Heart left ventricle (tissue), 16 donors: ENCODE results near the gene SIVA1. TPM values are rescaled to one million over a fixed set of nuclear protein-coding genes. Genes with fewer than 3 reads are reported as not detected.
A peak's percentile ranks its signal among the peaks of the same experiment; 100 is the strongest.

Experiments used
- ATAC-seq, 4 donors: fragments of 200-7000 bp; cut with Tn5 transposase; one replicate each; pipeline ENCODE4 v1.9.1; 2020 to 2022; ENCODE audit warnings: moderate library complexity in 4 of 4, mild to moderate bottlenecking in 3 of 4, moderate number of reproducible peaks in 1 of 4
- DNase-seq, 5 donors: peaks; one replicate each; pipeline ENCODE4 v3.0.0-alpha.2; 2020
- H3K27ac ChIP-seq, 12 donors: fragments of 200-600 bp; sonication (generic) in 4 of 12; one replicate each; pipeline versions ENCODE4 v1.5.0 to v1.8.0; 2016 to 2022; ENCODE audit warnings: mild to moderate bottlenecking in 2 of 12
- H3K27me3 ChIP-seq, 9 donors: fragments of 200-600 bp; sonication (generic) in 2 of 9; one replicate each; pipeline versions ENCODE4 v1.5.1 to v1.8.0; 2016 to 2022; ENCODE audit warnings: mild to moderate bottlenecking in 3 of 9
- H3K36me3 ChIP-seq, 9 donors: fragments of 200-600 bp; sonication (generic) in 2 of 9; one replicate each; pipeline versions ENCODE4 v1.5.0 to v1.8.0; 2018 to 2022; ENCODE audit warnings: mild to moderate bottlenecking in 2 of 9
- H3K4me1 ChIP-seq, 12 donors: fragments of 200-600 bp; sonication (generic) in 4 of 12; one replicate each; pipeline versions ENCODE4 v1.5.0 to v1.8.0; 2016 to 2022; ENCODE audit warnings: mild to moderate bottlenecking in 3 of 12
- H3K4me3 ChIP-seq, 12 donors: fragments of 200-600 bp; sonication (generic) in 4 of 12; one replicate each; pipeline versions ENCODE4 v1.5.0 to v1.8.0; 2017 to 2022; ENCODE audit warnings: mild to moderate bottlenecking in 9 of 12, moderate library complexity in 4 of 12
- H3K9me3 ChIP-seq, 12 donors: fragments of 200-600 bp; sonication (generic) in 4 of 12; one replicate each; pipeline versions ENCODE4 v1.5.0 to v1.8.0; 2016 to 2022; ENCODE audit warnings: mild to moderate bottlenecking in 1 of 12
- POLR2A ChIP-seq, 2 donors: fragments of 450-650 bp; IDR thresholded peaks; one replicate each; pipeline ENCODE4 v1.6.1; 2017; ENCODE audit warnings: antibody characterized with exemption in 2 of 2, mild to moderate bottlenecking in 2 of 2, moderate library complexity in 2 of 2
- WGBS, 4 donors: extraction: QIAGEN DNeasy Blood & Tissue Kit in 2 of 4; methylation state at CpG; one replicate each; pipeline versions ENCODE4 v1.1.5 to v1.1.7; 2013 to 2018; 5-methylcytosine and 5-hydroxymethylcytosine counted together
- intact Hi-C, 10 donors: fragments of 100-400 bp; cut with DNase I; formaldehyde crosslinking; loops; one replicate each; pipeline versions ENCODE4 v1.11.1 to v1.14.2; 2022
- long read RNA-seq, 3 donors: library from polyadenylated mRNA; unstranded; transcript quantifications; one replicate each; pipeline ENCODE4 v2.0.0, GENCODE V29; 2020 to 2021
- polyA plus RNA-seq, 2 donors: library from polyadenylated mRNA; stranded (reverse); fragments of 200-250 nt; gene quantifications; one replicate each; pipeline ENCODE4 v1.2.3, GENCODE V29; 2013
- total RNA-seq, 9 donors: library from RNA; depleted of rRNA in 2 of 9; stranded (reverse); fragments of >200 nt in 2 of 9; fragmentation: NEBNext Ultra II Directional in 3 of 9; extraction: Animal tissue kit (Norgen Biotek cat#: 25700) in 3 of 9; gene quantifications; one replicate each; pipeline versions ENCODE4 v1.1.0 to v1.2.4, GENCODE V29; 2016 to 2023
- TF ChIP-seq, protein P1 (sequence below), 12 donors: fragments of 200-600 bp; sonication (generic) in 4 of 12; IDR thresholded peaks; one replicate each; pipeline versions ENCODE4 v1.5.0 to v1.8.0; 2018 to 2022; ENCODE audit warnings: antibody characterized with exemption in 12 of 12, mild to moderate bottlenecking in 5 of 12
- donor health status: ischemic (EF 13 %, LVEDD 7.1; RV severe dilation, severe dysfunction).
- donor health status: healthy with polysubstance abuse.
- donor health status: DM: no; HTN: yes; CAD: no.
- donor health status: DM: no; HTN: no; CAD: no.
- donor health status: ischemic (EF 25% LVEDD 6.9; RV normal size, moderate dysfunction).
- donor health status: ischemic (EF 25% LVEDD 5.7; RV mildly dilated, moderate dysfunction).
- donor health status: healthy.
- donor health status: DM: yes; HTN: yes; CAD: no.
- donor health status: ischemic (EF 35%, LVEDD 5.7; RV mildly dilated, moderate dysfunction).
- donor health status: nonischemic (EF 11% LVEDD 7.7; RV severe dilation, severe dysfunction).
- donor health status: DM: yes; HTN: yes; CAD: no.
- donor health status: PGD.
- donor health status: ischemic (EF 29% LVEDD 5.4; RV normal size, mild dysfunction).
- donor health status: nonischemic (EF 23%, LVEDD 6.1; RV moderate dilation, normal function).

Gene SIVA1, protein sequence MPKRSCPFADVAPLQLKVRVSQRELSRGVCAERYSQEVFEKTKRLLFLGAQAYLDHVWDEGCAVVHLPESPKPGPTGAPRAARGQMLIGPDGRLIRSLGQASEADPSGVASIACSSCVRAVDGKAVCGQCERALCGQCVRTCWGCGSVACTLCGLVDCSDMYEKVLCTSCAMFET
- total RNA-seq (100 to 1,000 TPM in 2 of 9 donors, 10 to 100 TPM in 7; 41.0 to 203 (median 53.9) TPM), polyA plus RNA-seq (100 to 1,000 TPM; 126 to 191 TPM)
- long read RNA-seq, donor 1, transcript SIVA1-201 (4 exons, 802 nt), result major isoform, 50 of 58 reads
- long read RNA-seq, donor 1, partial matches to known transcripts, result 3 of 58 reads
- long read RNA-seq, donor 1, other reads (novel, unspliced or antisense), result 4 of 58 reads
- long read RNA-seq, donor 2, transcript SIVA1-201 (4 exons, 802 nt), result major isoform, 55 of 76 reads
- long read RNA-seq, donor 2, partial matches to known transcripts, result 0 of 76 reads
- long read RNA-seq, donor 2, other reads (novel, unspliced or antisense), result 19 of 76 reads
- long read RNA-seq, donor 3, transcript SIVA1-201 (4 exons, 802 nt), result major isoform, 23 of 29 reads
- long read RNA-seq, donor 3, partial matches to known transcripts, result 2 of 29 reads
- long read RNA-seq, donor 3, other reads (novel, unspliced or antisense), result 3 of 29 reads

- DNase-seq, result peak; percentile 100
- H3K9me3 ChIP-seq, result no peaks in the 10 kb centered on the region
- WGBS, 4 donors, result 0 to 1% (median 1%) methylated on average over 66 to 95 of the region's 95 CpGs
- H3K4me3 ChIP-seq, result peak within 1 kb of the TSS; percentile 68 to 100 (median 87)
- peaks cover 0 to 29% (median 26%) of the 10 kb centered on the region in 9 donors for H3K36me3 ChIP-seq
- ATAC-seq, result peak; percentile 95 to 97 (median 95)
- H3K27ac ChIP-seq, result peak within 1 kb of the TSS in 11 of 12 donors; percentile 58 to 95 (median 88)
- no peaks in the 10 kb centered on the region for H3K27me3 ChIP-seq
- intact Hi-C loops, result loop anchor here in 2 of 10 donors (1.0 to 5.0 kb wide), 2 partner anchors 31 to 39 kb away; no protein-coding TSS in a partner anchor
- TF ChIP-seq, protein P1, sequence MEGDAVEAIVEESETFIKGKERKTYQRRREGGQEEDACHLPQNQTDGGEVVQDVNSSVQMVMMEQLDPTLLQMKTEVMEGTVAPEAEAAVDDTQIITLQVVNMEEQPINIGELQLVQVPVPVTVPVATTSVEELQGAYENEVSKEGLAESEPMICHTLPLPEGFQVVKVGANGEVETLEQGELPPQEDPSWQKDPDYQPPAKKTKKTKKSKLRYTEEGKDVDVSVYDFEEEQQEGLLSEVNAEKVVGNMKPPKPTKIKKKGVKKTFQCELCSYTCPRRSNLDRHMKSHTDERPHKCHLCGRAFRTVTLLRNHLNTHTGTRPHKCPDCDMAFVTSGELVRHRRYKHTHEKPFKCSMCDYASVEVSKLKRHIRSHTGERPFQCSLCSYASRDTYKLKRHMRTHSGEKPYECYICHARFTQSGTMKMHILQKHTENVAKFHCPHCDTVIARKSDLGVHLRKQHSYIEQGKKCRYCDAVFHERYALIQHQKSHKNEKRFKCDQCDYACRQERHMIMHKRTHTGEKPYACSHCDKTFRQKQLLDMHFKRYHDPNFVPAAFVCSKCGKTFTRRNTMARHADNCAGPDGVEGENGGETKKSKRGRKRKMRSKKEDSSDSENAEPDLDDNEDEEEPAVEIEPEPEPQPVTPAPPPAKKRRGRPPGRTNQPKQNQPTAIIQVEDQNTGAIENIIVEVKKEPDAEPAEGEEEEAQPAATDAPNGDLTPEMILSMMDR (IDR thresholded peaks at IDR 0.05), result no peak
- peak; percentile 81 to 92 for TF ChIP-seq POLR2A (IDR thresholded peaks at IDR 0.05)
- H3K4me1 ChIP-seq, result peaks cover 0 to 34% (median 24%) of the 10 kb centered on the region in 12 donors
Observed at GRCh38 chr14:104752735-104753527, at the start of gene SIVA1. TSS of gene SIVA1 (plus strand) at chr14:104753147. CDS start at chr14:104753202, 55 bp downstream.

DNA sequence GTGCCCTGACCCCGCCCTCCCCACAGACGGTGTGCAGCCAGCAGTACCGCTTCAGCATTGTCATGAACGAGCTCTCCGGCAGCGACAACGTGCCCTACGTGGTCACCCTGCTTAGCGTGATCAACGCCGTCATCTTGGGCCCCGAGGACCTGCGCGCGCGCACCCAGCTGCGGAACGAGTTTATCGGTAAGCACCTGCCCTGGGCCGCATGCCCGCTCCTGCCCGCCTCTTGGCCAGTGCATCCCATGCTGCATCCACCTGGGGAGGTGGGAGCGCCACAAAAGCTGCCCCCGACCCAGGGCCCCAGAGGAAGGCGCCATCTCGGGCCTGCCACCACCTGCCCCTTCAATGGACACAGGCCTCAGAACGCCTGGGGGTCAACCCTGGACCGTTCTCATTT is 49.7 kb upstream of the SIVA1 start:
- Histone ChIP-seq H3K27me3 (no peaks in the 10 kb centered on the region), H3K4me1 (peaks cover 8 to 49% (median 26%) of the 10 kb centered on the region in 12 donors), H3K36me3 (peaks cover 0 to 58% (median 41%) of the 10 kb centered on the region in 9 donors), H3K9me3 (no peaks in the 10 kb centered on the region), H3K27ac (no peak overlapping the region), H3K4me3 (no peak overlapping the region)
- WGBS, 4 donors, result 93 to 97% (median 95%) methylated on average over 28 of the region's 28 CpGs
- TF ChIP-seq, protein P1 (IDR thresholded peaks at IDR 0.05), result no peak
- TF ChIP-seq POLR2A (IDR thresholded peaks at IDR 0.05), result no peak
- ATAC-seq (no peak), DNase-seq (no peak)
- intact Hi-C loops, result no loop called here

DNA sequence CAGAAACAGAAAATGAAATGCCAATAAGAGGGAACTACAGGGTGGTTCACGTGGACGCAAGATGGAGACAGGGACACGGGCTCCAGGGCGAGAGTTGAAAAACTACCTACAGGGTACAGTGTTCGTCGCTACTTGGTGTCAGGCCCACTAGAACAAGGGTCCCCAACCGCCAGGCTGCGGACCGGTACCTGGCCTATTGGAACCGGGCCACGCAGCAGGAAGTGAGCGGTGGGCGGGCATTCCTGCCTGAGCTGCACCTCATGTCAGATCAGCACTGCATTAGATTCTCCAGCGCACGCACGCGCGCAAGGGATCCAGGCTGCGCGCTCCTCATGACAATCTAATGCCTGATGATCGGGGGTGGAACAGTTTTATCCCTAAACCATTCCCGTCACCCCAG is 48.7 kb upstream of the SIVA1 start:
- WGBS, 4 donors, result 95 to 97% (median 97%) methylated on average over 22 of the region's 22 CpGs
- Histone ChIP-seq H3K9me3 (no peaks in the 10 kb centered on the region), H3K4me1 (peaks cover 1 to 49% (median 17%) of the 10 kb centered on the region in 12 donors), H3K36me3 (peaks cover 0 to 60% (median 41%) of the 10 kb centered on the region in 9 donors), H3K27me3 (no peaks in the 10 kb centered on the region), H3K27ac (no peak overlapping the region), H3K4me3 (no peak overlapping the region)
- DNase-seq (no peak), ATAC-seq (no peak)
- no peak for TF ChIP-seq POLR2A (IDR thresholded peaks at IDR 0.05)
- TF ChIP-seq, protein P1 (IDR thresholded peaks at IDR 0.05), result no peak
- intact Hi-C loops, result no loop called here
